ENCODE results near the gene OR52I1. TPM values are rescaled to one million over a fixed set of nuclear protein-coding genes. Genes with fewer than 3 reads are reported as not detected.
A peak's percentile ranks its signal among the peaks of the same experiment; 100 is the strongest.

Gene OR52I1
- total RNA-seq, 1 donor from 2014 or later, result not detected

DNA sequence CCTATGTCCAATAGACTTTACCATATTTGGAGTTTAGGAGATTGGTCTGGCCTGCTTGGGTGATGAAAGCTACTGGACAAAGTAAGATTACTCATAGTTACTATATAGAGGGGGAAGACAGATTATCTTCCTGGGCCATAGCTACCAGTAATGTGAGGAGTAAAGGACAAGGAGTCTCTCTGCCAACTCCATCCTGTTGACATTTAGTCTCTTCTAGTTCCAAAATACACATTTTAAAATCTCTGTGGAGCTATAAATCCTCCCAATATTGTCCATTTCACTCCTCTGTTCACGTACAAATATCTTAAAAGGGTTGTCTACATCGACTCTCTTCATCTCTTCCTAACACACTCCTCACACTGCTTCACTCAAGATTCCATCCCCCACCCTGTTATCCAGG, 42.3 kb downstream of the OR52I1 start:
- no peak for DNase-seq (ENCODE audit: low spot score)
- H3K9ac ChIP-seq, result no peak overlapping the region
- H3K4me3 ChIP-seq, result no peak overlapping the region
- H3K27ac ChIP-seq, result no peak overlapping the region
- Mint-ChIP-seq H3K4me1 (no peaks in the 10 kb centered on the region), H3K27ac (no peak overlapping the region), H3K36me3 (no peaks in the 10 kb centered on the region), H3K27me3 (ENCODE audit: insufficient read depth, low read depth) (no peaks in the 10 kb centered on the region), H3K4me3 (no peak overlapping the region), H3K9me3 (peaks cover 2% of the 10 kb centered on the region)
- H3K27me3 ChIP-seq, result peaks cover 11% of the 10 kb centered on the region
- H3K36me3 ChIP-seq, result no peaks in the 10 kb centered on the region
- no peaks in the 10 kb centered on the region for H4K20me1 ChIP-seq (ENCODE audit: low read depth)
- H3K4me1 ChIP-seq, result no peaks in the 10 kb centered on the region
- no peaks in the 10 kb centered on the region for H3F3A ChIP-seq (ENCODE audit: low read depth)
- H3K79me2 ChIP-seq (ENCODE audit: low read depth), result no peaks in the 10 kb centered on the region
- H3K9me3 ChIP-seq (ENCODE audit: low read depth), result no peaks in the 10 kb centered on the region
- H2AFZ ChIP-seq (replicated peaks), result peak overlapping the region; percentile 94
- no peak overlapping the region for H3K4me2 ChIP-seq
- TF ChIP-seq EZH2phosphoT487 (IDR thresholded peaks at IDR 0.05) (no peak), EZH2 (IDR thresholded peaks at IDR 0.05) (no peak)
- TF ChIP-seq, protein P1, sequence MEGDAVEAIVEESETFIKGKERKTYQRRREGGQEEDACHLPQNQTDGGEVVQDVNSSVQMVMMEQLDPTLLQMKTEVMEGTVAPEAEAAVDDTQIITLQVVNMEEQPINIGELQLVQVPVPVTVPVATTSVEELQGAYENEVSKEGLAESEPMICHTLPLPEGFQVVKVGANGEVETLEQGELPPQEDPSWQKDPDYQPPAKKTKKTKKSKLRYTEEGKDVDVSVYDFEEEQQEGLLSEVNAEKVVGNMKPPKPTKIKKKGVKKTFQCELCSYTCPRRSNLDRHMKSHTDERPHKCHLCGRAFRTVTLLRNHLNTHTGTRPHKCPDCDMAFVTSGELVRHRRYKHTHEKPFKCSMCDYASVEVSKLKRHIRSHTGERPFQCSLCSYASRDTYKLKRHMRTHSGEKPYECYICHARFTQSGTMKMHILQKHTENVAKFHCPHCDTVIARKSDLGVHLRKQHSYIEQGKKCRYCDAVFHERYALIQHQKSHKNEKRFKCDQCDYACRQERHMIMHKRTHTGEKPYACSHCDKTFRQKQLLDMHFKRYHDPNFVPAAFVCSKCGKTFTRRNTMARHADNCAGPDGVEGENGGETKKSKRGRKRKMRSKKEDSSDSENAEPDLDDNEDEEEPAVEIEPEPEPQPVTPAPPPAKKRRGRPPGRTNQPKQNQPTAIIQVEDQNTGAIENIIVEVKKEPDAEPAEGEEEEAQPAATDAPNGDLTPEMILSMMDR (IDR thresholded peaks at IDR 0.05), result no peak

DNA sequence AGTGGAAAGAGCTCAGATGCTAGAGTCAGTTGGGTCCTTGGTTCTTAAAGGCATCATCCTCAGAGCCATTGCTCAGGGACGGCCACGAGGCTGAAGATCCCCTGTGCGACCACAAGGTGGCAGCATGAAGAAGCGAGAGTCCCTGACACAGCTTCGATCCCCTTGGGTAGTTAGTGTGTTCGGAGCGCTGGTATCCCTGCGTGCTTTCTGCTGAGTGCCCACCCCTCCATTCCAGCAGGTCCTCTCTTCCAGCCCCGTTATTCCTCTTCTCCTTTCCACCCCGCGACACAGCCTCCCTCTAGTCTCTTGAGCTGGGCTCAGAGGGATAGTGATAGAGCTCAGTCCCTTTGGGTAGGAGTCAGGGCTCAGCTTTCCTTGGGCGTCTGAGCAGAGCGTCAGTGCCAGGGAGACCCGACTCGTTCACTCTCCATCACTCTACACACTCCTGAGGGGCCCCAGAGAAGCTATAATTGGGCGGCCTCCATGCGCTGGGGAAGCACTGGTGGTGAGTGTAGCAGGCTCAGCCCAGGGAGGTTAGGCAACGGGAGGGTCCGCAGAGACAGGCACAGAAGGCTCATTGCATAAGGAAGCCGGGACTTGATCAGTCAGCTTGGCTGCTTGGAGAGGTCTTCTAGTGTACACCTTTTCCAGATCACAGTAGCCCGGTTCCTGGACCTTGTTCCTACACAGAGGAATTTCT, 43.3 kb downstream of the OR52I1 start, which contains the start of gene OR51D1:
TSS of gene OR51D1 (plus strand) at position 516 of the 700 bp plus-strand sequence. CDS start 2,314 bp downstream, outside the sequence.
- Histone ChIP-seq H2AFZ (replicated peaks) (peak within 1 kb of the TSS; percentile 94), H3K4me3 (peak within 1 kb of the TSS; percentile 28), H3K36me3 (no peaks in the 10 kb centered on the region), H3K9ac (no peak within 1 kb of the TSS), H3K27me3 (peaks cover 11% of the 10 kb centered on the region), H3K9me3 (ENCODE audit: low read depth) (no peaks in the 10 kb centered on the region), H4K20me1 (ENCODE audit: low read depth) (no peaks in the 10 kb centered on the region), H3K27ac (no peak within 1 kb of the TSS), H3K4me1 (no peaks in the 10 kb centered on the region), H3K79me2 (ENCODE audit: low read depth) (no peaks in the 10 kb centered on the region), H3K4me2 (peak within 1 kb of the TSS; percentile 73), H3F3A (ENCODE audit: low read depth) (no peaks in the 10 kb centered on the region)
- Mint-ChIP-seq H3K36me3 (no peaks in the 10 kb centered on the region), H3K27ac (no peak within 1 kb of the TSS), H3K9me3 (no peaks in the 10 kb centered on the region), H3K4me3 (no peak within 1 kb of the TSS), H3K27me3 (ENCODE audit: insufficient read depth, low read depth) (no peaks in the 10 kb centered on the region), H3K4me1 (peaks cover 6% of the 10 kb centered on the region)
- peak; percentile 86 for DNase-seq (ENCODE audit: low spot score)
- TF ChIP-seq, protein P1 (IDR thresholded peaks at IDR 0.05), result peak; percentile 85
- no peak for TF ChIP-seq EZH2 (IDR thresholded peaks at IDR 0.05)

DNA sequence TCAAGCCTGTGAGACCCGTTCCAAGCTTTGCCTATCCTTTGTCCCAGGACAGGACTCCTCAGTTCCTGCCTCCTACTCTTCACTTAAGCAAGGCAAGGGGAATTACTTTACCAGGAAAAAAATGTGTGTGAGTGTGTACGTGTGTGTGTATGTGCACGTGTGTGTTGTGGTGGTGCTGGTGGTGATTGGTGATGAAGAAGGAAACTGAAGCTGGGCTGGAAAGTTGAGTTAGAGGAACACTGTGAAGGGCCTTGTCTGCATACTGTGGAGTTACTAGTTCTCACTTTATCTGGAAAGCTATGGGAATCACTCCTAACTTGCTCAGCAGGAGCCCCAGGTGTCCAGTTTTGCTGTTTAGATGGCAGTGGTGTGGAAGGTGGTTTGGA, 43.8 kb downstream of the OR52I1 start:
- Histone ChIP-seq H3F3A (ENCODE audit: low read depth) (no peaks in the 10 kb centered on the region), H3K79me2 (ENCODE audit: low read depth) (no peaks in the 10 kb centered on the region), H3K4me2 (no peak overlapping the region), H3K36me3 (no peaks in the 10 kb centered on the region), H3K4me1 (no peaks in the 10 kb centered on the region), H2AFZ (replicated peaks) (peak overlapping the region; percentile 94), H3K9me3 (ENCODE audit: low read depth) (no peaks in the 10 kb centered on the region), H3K27ac (no peak overlapping the region), H3K4me3 (no peak overlapping the region), H4K20me1 (ENCODE audit: low read depth) (no peaks in the 10 kb centered on the region), H3K9ac (no peak overlapping the region), H3K27me3 (peaks cover 11% of the 10 kb centered on the region)
- H3K4me1 Mint-ChIP-seq, result peaks cover 6% of the 10 kb centered on the region
- H3K27me3 Mint-ChIP-seq (ENCODE audit: insufficient read depth, low read depth), result no peaks in the 10 kb centered on the region
- TF ChIP-seq EZH2 (IDR thresholded peaks at IDR 0.05), result no peak
- TF ChIP-seq, protein P1 (IDR thresholded peaks at IDR 0.05), result no peak
- no peak for TF ChIP-seq EZH2phosphoT487 (IDR thresholded peaks at IDR 0.05)
- no peak overlapping the region for H3K27ac Mint-ChIP-seq
- H3K4me3 Mint-ChIP-seq, result no peak overlapping the region
- no peak for DNase-seq (ENCODE audit: low spot score)
- H3K36me3 Mint-ChIP-seq, result no peaks in the 10 kb centered on the region
- no peaks in the 10 kb centered on the region for H3K9me3 Mint-ChIP-seq

Measured in neural progenitor cell (in vitro differentiated cells).